GM19023 (cell line): ENCODE results near the gene FEZF1.

Source experiments
- ATAC-seq: cut with Tn5 transposase; IDR thresholded peaks from one replicate; pipeline ENCODE4 v1.9.1; 2021; ENCODE audit warnings: mild to moderate bottlenecking, moderate library complexity; ENCODE audit not compliant: unreplicated experiment

The FEZF1 gene

DNA sequence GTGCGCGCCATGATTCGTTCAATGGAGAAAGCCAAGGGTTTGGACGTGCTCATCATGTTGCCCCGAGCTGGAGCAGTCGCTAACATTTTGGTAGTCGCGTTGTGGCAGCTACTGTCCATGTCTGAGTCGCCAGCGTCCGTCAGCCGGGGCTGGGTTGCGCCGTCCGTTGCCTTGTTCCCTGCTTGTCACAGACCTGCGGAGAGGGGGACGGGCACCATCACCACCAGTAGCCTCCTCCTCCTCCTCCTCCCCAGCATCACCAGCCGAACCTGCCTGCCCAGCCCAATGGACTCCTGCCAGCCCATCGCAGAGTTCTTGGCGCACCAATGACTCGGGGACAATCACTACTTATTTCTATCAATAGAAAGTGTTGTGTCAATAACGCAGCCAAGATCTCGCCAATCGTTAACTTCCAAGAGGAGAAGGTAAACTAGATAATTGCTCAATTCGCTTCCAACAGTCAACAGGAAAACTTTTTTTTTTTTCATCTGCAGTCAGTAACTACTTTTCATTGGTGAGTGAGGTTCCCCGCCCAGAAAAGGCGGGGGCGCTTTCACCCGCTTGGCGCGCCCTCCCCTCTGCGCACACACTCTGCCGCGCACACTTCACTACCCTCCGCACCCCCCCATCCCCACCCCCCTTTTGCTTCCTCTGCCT lies at the start of gene FEZF1:
TSS of gene FEZF1 (minus strand) at position 432 of the 657 bp plus-strand sequence. CDS start at position 119, 313 bp downstream.
- ATAC-seq = no peak

DNA sequence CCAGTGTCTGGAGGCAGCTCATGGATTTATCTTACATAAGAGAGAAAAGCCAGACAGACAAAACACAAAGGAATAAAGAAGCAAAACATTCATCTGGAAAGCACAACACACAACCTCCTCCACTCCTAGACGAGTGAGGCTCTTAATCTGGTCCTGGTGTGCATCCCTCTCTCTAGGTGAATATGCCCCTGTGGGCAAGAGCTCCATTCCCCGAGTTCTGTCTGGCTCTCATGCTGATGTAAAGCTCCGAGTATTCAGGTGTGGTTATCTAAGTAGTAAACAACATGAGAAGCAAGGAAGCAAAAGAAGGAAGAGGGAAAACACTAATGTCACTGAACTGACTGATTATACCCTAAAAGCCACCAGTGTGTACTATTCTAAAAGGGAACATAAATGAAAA lies 47.9 kb upstream of the FEZF1 start:
- ATAC-seq = no peak

DNA sequence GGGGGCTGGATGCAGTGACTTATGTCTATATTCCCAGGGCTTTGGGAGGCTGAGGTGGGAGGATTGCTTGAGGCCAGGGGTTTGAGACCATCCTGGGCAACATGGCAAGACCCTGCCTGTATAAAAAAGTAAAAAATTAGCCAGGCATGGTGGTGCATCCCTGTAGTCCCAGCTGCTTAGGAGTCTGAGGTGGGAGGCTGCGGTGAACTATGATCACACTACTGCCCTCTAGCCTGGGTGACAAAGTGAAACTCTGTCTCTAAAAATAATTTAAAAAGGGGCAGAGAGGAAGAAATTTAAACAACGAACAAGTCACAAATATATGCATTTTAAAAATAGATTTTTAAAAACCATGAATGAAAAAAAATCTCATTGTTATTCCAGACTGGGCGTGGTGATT lies 46.2 kb upstream of the FEZF1 start:
- no peak for ATAC-seq

DNA sequence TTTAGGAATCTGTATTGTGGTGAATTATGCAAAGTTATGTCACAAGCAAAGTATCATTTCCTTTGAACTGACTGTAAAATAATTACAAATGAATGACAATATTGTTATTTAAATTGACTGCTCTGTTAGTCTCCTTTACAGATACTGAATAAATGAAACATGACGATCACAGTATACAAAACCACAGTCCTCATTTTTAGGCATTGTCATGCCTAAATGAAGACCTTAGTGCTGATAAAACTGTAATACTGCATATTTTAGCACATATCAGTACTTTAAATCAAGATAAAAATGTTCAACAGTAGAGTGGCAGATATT lies 39.7 kb upstream of the FEZF1 start:
- no peak for ATAC-seq

DNA sequence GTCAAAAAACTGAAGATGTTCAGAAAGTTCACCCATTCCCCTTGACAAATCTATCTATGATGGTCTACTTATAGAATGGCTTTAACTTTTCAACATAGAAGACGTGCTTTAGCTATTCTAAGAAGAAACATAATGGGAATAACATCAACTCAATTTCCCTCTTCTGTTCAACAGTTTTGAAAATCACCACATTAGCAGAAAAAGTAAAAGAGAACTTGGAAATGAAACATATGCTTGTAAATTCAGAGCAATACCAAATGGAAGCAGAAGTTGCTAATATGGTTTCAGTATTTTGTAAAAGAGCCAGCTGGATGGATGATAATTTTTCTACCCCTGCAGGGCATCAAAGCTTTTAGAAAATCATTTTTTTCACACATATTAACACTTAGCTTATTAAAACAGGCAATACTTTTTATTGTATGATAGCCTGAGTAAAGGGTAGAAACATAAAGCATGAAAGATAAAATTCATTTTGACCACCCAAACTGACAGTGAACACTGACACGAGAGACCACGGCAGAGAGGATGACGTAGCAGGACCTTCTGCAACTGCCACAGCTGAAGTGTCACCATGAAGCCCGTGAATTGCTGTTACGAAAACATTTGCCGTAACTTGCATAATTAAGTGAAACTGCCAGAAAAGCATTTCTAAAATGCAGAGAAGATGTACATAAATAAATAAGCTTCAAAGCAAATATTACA lies 39.2 kb upstream of the FEZF1 start:
- no peak for ATAC-seq

DNA sequence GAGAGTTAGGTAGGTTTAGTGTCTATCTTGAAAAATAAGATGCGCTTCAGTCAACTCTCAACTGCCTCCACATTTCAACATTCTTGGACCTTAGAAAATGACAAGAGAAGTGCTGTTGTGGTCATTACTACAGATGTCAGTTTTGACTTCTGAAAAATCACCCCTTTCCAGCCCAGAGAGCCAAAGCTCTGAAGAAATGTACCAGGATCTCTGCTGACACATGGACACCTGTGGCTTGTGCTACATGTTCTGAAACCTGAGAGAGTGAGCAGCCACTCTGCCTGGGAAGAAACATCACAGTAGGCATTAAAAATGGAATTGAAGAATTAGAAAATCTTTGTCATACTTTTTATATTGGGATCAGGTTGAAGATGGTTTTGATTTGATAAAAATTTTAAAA lies 35.9 kb upstream of the FEZF1 start:
- ATAC-seq = no peak

DNA sequence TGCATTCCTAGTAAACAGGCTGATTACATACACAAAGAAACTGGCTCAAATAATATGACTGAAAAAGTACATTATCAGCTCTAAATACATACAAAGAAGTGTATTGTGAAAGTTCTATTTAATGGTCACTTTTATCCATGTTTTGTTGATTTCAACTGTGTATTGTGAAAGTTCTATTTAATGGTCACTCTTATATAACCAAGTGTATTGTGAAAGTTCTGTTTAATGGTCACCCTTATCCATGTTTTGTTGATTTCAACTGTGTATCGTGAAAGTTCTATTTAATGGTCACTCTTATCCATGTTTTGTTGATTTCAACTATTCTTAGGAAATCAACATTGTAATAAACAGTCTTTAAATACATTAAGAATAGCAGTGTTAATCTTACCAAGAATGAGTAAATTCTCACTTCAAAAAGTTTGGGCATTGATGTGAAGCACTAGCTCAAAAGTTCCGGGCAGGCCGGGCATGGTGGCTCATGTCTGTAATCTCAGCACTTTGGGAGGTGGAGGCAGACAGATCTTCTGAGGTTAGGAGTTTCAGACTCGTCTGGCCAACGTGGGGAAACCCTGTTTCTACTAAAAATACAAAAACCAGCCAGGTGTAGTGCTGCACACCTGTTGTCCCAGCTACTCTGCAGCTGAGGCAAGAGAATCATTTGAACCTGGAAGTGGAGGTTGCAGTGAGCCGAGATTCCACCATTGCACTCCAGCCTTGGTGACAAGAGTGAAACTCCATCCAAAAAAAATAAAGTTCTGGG lies 34.8 kb upstream of the FEZF1 start:
- no peak for ATAC-seq

DNA sequence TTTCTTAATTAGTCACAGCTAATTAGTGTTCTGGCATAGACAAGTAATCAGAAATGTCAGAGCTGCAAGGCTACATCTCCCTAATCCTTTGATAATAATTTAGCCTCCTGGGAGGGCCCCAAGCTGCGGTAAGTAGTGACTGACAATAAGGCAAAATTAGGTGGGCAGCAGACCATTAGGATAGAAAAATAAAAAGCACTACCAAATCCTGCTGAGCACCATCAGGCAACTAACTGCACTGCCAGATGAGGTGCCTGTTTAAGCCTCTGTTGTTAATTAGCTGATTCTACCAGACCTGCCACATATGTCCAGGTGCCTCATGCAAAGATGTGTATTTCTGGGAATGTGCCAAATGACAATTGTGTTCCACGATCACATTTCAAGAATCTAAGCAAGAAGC lies 32.5 kb upstream of the FEZF1 start:
- ATAC-seq = no peak

DNA sequence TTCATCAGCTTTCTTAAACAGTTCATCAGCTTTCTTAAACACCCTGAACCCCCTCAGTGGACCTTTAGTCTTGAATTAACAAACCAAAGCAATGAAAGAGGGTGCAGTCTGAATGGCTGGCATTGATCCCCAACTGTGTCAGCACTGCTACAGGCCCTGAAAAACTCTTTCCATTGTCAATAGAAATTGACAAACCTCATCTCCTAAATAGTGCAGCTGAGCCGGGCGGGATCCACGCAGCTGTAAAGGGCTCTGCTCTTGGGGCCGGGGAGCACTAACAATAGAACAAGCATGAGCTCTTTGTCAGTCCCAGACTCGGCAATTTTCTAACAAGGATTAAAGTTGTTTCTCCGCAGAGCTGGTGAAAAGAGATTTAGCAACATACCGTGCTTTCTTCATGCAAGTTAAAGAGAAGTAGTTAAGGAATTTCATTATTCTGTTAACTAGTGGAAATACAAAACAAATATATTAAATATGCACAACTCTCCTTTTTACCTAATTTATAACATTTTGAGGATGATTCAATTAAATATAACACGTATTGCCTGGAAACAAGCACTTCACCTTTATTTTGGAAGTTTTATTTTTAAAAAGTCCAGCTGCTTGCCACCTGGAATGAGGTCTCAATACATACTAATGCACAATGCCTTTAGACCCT lies 24.7 kb upstream of the FEZF1 start:
- ATAC-seq = no peak

DNA sequence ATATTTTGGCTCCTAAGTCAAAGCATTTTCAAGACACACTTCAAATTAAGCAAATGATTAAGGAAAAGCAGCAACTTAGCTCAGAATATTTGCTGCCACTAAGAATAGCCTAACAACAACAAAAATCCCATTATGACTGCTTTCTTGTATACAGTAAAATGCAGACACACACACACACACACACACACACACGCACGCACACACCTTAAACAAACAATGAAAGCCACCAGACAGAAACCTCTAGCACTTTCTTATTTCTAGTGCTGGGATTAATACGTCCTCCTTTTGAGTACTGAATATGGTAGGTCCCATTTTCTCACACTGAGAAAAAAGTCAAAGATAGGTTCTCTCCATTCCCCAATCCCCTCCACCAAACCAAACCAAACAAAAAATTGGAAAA lies 23.4 kb upstream of the FEZF1 start:
- no peak for ATAC-seq

DNA sequence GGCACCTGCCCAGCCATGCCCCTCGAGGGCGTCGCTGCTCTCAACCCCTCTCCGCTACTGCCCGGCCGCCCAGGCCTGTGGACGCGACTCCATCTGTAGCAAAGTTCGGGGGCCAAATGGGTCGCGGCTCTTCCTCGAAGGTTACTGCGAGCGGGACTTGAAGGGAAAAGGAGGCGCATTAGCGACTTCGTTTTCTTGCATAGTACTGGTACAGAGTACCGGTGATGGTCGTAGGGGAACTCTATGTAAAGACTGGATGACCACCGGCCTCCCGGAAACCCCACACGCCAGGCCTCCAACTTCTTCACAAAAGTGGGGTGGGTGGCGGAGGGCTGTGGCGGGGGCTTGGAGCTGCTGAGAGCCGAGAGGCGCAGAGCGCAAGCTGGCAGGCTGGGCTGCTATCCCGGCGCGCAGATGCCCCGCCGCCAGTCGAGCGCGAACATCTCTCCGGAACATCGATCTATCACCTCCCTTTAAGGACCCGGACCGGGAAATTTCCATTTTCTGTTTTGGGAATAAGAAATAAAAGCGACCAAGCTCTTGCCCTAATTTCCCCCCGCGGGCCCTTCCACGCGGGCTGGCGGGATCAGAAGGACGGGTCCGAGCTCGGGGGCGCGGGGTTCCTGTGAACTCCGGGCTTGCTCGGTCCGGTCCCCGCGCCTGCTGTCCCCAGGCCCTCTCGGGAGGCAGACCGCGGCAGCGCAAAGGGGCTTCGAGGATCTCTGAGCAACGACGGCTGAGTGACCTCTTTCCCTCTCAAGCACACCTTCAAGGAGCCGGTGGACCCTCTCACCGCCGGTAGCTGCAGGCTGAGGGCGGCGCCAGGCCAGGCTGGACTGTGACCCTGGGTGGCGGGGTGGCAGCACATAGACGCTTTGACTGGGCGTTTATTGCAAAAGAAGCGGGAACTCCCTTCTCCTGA lies 12.2 kb upstream of the FEZF1 start:
- ATAC-seq = no peak

DNA sequence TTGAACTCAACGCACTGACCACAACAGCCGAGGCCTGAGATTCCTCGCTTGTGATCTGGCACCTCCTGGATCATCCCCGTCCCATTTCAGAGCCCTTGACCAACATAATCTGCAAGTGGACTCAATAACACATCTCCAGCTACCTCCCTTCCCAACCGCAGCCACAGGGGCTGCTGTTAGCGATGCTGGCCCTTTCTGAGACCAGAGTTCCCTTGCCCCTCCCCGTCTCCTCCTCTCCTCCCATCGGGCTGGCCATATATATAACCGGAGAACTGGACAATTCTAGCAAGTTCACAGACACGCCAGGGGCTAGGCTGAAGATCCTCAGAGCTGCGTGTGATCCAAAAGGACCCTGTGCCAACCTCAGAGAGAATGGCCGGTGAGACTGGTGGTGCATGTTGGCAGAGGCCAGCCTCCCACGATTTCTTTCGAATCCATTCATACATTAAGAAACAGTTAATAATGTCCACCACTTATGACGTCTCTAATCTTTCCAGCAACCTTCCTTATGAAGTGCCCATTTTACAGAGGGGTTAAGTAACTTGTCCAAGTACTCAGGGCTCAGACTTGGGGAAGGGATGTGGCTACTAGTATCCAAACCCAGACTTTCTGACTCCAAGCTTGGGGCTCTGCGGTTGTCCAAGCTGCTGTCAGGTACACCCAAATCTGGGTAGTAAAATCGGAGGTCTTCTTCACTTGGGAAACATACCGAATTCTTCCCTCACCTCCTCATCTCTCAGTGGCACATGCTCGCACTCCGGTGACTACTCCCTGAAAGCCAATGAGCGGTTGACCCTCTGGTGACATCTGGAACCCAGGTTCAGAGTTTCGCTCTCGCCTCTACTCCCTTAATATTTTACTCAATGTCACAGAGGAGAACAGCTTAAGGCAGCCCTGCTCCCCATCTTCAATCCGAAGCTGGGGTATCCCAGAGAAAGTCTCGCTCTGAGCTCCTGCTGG lies 11.2 kb upstream of the FEZF1 start:
- no peak for ATAC-seq

DNA sequence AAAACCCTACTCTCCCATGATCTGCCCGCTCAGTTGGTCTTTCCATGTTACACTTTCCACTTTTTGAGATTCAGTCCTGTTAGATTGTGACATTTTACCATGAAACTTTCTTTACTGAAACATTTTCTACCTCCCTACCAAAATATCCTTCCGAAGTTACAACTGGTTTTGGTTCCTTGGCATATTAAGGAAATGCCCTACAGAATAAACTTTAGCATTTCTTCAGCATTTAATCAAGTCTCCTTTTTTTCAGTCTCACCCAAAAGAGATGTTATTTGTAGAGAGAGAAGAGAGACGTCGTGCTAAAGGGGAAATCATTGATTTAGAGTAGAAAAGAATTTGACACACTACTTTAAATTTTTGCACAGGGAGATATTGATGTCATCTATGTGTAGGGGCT lies 9.7 kb upstream of the FEZF1 start:
- ATAC-seq = no peak

DNA sequence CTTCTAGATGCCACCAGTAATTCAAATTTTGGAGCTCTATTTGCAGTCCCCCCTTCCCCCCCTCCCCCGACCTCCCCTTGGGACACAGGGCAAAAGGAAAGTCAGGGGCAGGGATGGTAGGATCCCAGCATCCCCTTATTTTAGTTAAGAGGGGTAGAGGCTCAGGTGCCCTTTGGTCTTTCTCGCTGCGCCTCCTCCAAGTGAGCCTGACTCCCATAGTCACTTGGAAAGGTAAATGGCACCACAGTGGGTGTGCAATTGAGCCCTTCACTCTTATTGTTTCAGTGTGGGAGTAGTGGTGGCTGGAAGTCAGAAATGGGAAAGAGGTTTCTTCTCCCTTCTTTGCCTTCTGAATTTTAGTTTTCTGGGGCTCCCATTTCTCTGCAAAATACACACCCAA lies 8.2 kb upstream of the FEZF1 start:
- no peak for ATAC-seq

DNA sequence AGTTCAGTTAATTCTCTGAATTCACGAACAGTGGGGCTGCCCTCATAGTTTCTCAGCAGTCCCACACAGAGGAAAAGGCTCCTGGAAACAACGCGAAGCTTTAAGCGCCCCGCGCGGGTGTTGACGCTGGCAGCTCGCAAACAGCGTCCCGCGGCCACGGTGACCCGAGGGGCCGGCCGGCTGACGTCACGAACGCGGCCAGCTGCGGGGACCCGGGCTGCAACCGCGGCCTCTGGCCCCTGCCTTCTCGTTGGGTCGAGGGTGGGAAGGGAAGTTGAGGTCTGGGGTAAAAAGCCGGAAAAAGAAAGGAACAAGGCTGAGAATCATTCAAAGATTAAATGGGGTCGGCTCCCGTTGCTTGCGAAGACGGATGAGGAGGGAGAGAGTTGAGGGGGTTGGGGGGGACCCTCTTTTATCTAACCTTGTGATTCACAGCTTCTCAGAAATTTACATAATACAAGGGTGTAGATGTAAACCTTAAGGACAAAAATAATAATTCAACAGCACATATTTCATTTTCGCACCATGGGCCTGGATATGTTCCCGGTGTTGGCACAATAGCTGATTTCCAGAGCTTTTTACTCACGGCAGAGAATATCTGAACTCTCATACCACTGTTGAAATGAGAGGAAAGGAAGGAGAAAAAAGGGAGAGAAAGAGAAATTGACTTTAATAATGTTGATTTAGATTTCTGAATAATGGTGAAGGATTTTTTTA lies 7.3 kb upstream of the FEZF1 start:
- no peak for ATAC-seq

DNA sequence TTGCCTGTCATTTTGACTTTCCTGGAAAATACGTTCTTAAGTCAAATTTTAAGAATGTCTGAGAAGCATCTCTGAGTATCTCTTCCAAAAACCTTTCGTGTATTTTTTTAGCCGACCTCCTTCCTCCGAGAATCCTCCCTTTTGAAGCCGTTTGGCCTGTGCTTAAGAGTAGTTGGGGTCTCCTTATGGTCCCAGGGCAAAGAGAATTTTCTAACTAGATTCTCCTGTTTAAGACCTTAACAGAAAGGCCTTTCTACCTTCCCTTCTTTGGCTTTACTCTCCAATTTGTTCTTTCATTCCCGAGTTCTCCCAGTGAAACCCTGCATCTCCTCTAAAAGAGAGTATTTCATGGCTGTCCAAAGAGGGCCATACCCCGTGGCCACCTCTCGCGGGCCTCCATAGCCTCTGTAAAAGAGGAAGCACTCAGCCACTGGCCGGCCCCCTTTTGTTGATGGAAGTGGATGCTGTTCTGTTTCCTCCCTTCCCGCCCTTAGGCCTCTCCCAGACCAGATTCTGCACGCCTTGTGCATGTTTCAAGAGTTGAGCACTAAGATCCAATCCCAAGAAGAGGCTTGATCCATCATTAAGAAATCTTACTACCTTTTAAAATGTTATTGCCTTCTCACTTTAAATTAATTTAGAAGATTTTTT lies 6.6 kb upstream of the FEZF1 start:
- ATAC-seq = no peak

DNA sequence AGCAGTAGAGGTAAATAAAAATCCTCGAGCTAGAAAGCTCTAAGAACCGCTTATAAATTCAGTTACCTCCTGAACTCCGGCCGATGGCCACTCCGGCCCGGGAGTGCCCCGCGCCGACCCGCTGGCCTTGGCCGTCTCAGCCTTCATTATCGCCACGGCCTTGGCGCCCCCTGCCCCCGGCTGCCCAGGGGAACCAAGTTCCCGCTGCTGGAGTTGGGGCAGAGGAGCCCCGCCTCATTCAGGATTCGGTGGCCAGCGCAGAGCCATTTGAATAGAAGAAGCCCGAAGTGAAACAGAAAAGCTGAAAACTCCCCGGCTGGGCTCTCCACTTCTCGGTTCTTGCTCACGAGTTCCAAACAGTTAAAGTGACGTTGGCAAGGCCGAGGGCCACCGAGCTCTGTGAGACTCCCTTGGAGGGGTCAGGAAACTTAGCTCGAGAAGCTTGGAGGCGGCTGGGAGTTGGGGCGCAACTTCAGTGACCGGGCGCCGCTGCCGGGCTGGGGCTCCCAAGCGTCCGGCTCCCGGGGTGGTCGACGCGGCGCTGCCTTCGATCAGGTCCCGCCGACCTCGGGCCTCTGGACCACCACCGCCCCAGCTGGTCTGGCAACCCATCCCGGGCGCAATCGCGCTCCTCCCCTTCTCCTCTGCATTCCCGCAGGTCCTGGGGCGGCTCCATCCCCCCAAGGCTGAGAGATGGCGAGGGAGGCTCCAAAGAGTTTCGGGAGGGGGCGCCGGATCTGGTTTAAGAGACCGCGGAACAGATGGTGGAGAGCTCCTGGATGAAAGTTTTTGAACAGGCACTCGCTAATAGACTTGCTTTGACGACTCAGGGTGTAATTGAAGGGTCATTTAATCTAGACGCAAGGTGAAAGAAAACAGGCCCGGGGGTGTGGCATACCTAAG lies 5.8 kb upstream of the FEZF1 start:
- ATAC-seq = peak; percentile 81
